ENCODE measurements around the gene TFEB. TPM values are rescaled to one million over a fixed set of nuclear protein-coding genes. Genes with fewer than 3 reads are reported as not detected.

Gene TFEB
- total RNA-seq, 4 donors from 2014 or later: 19.0 to 23.3 (median 21.6) TPM

DNA sequence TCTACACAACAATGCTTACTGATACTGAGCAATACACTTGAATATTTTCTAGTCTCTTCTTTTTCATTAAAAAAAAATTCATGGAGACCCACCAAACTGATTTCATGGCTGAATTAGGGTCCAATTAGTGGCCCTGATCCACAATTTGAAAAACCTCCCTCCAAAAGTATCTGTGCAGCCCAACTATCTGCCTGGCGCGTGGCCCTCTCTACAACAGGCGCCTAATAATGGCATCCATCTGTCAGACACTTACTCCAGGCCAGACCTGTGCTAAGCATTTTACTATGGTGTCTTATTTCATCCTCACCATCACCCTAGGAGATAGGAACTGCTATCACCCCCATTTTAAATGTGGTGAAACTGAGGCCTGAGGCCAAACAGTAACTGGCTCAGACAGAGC lies 14.0 kb downstream of the TFEB start:
- no peaks in the 10 kb centered on the region for H3K36me3 ChIP-seq
- TF ChIP-seq, protein P1, sequence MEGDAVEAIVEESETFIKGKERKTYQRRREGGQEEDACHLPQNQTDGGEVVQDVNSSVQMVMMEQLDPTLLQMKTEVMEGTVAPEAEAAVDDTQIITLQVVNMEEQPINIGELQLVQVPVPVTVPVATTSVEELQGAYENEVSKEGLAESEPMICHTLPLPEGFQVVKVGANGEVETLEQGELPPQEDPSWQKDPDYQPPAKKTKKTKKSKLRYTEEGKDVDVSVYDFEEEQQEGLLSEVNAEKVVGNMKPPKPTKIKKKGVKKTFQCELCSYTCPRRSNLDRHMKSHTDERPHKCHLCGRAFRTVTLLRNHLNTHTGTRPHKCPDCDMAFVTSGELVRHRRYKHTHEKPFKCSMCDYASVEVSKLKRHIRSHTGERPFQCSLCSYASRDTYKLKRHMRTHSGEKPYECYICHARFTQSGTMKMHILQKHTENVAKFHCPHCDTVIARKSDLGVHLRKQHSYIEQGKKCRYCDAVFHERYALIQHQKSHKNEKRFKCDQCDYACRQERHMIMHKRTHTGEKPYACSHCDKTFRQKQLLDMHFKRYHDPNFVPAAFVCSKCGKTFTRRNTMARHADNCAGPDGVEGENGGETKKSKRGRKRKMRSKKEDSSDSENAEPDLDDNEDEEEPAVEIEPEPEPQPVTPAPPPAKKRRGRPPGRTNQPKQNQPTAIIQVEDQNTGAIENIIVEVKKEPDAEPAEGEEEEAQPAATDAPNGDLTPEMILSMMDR (IDR thresholded peaks at IDR 0.05): no peak
- TF ChIP-seq POLR2A (IDR thresholded peaks at IDR 0.05) (no peak), EP300 (IDR thresholded peaks at IDR 0.05) (no peak), POLR2AphosphoS5 (IDR thresholded peaks at IDR 0.05) (no peak)
- WGBS: 89% methylated on average over 3 of the region's 3 CpGs
- H3K9me3 ChIP-seq: no peaks in the 10 kb centered on the region
- H3K4me3 ChIP-seq: no peak overlapping the region
- H3K27ac ChIP-seq: no peak overlapping the region
- H3K4me1 ChIP-seq: peaks cover 56% of the 10 kb centered on the region
- H3K27me3 ChIP-seq: no peaks in the 10 kb centered on the region
- no peak for DNase-seq (ENCODE audit: low spot score in 2 of 2)

DNA sequence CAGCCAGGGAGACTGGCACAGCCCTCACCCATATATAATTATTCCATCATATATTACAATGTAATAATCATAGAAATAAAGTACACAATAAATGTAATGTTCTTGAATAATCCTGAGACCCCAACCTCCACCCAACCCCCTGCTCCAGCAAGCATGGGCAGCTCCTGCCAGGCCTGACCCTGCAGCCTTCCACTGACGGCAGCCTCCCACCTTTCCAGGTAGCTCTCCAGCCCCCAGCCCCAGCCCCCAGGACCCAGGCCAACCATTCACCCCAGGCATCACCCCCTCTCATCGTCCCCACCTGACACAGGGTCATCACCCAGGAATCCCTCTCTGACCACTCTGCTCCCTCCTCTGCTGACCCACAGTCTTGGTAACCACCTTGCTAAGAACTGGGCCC lies 14.6 kb downstream of the TFEB start:
- TF ChIP-seq POLR2A (IDR thresholded peaks at IDR 0.05): no peak
- TF ChIP-seq EP300 (IDR thresholded peaks at IDR 0.05): no peak
- no peak for TF ChIP-seq POLR2AphosphoS5 (IDR thresholded peaks at IDR 0.05)
- TF ChIP-seq, protein P1 (IDR thresholded peaks at IDR 0.05): no peak
- 95% methylated on average over 2 of the region's 2 CpGs for WGBS
- Histone ChIP-seq H3K9me3 (no peaks in the 10 kb centered on the region), H3K4me3 (no peak overlapping the region), H3K36me3 (no peaks in the 10 kb centered on the region), H3K4me1 (peaks cover 61% of the 10 kb centered on the region), H3K27me3 (no peaks in the 10 kb centered on the region), H3K27ac (no peak overlapping the region)
- DNase-seq (ENCODE audit: low spot score in 2 of 2): no peak

DNA sequence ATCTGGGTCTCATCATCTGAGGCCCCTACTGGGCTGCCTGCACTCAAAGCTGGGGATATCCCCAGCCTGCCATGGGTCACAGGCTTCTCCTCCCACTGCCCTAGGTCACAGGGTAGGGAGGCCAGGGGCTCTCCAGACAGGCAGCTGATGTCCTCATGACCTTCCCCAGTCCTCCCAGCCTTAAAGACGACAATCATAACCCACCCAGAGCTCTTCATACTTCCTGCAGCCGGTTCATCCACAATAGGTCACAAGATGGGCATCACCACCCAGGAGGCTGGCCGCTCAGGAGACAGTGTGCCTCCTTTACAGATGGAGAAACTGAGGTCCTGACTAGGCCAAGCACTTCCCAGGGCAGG lies 15.2 kb downstream of the TFEB start:
- Histone ChIP-seq H3K27ac (no peak overlapping the region), H3K9me3 (no peaks in the 10 kb centered on the region), H3K36me3 (no peaks in the 10 kb centered on the region), H3K4me1 (peaks cover 62% of the 10 kb centered on the region), H3K27me3 (no peaks in the 10 kb centered on the region), H3K4me3 (no peak overlapping the region)
- WGBS: 85% methylated on average over 3 of the region's 3 CpGs
- no peak for DNase-seq (ENCODE audit: low spot score in 2 of 2)
- TF ChIP-seq POLR2A (IDR thresholded peaks at IDR 0.05): no peak
- no peak for TF ChIP-seq EP300 (IDR thresholded peaks at IDR 0.05)
- no peak for TF ChIP-seq POLR2AphosphoS5 (IDR thresholded peaks at IDR 0.05)
- TF ChIP-seq, protein P1 (IDR thresholded peaks at IDR 0.05): no peak

DNA sequence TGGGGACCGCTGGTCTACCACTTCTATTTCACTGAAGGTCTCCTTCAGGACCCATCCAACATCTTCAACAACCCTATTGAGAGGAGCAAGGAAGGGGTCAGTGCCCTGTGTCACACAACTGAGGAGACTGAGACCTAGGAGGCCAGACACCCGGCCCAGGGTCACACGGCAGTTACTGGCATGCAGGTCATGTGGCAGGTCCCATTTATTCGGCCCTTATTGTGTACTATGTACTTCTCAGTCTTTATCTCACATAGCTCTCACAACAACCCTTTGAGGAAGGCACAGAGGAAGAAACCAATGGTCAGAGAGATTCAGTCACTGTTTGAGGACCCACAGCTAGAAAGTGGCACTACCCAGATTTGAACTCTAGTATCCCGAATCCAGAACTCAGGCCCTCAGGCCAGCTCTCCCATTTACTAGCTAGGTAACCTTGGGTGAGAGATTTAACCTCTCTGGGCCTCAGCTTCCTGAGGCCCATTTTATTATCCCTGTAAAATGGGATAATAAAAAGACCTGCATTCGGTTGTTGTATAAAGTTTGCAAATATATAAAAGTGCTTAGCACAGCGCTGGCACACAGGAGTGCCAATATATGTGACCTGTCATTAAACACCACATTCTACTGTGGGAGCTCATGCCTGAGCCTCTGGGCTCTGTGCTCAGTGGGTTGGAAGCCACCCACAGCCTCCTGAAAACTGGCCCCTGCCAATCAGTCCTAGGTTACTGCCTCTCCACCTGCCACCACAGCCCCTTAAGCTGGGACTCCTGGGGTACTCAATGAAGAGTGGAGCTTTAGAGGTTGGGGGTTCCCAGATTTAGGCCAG lies 15.8 kb downstream of the TFEB start:
- Histone ChIP-seq H3K4me3 (no peak overlapping the region), H3K9me3 (no peaks in the 10 kb centered on the region), H3K27me3 (no peaks in the 10 kb centered on the region), H3K36me3 (no peaks in the 10 kb centered on the region), H3K4me1 (peaks cover 63% of the 10 kb centered on the region), H3K27ac (no peak overlapping the region)
- TF ChIP-seq, protein P1 (IDR thresholded peaks at IDR 0.05): no peak
- TF ChIP-seq EP300 (IDR thresholded peaks at IDR 0.05) (no peak), POLR2AphosphoS5 (IDR thresholded peaks at IDR 0.05) (no peak), POLR2A (IDR thresholded peaks at IDR 0.05) (no peak)
- WGBS: 83% methylated on average over 7 of the region's 7 CpGs
- no peak for DNase-seq (ENCODE audit: low spot score in 2 of 2)

- 51% methylated on average over 5 of the region's 5 CpGs for WGBS
- Histone ChIP-seq H3K27ac (no peak overlapping the region), H3K9me3 (no peaks in the 10 kb centered on the region), H3K36me3 (no peaks in the 10 kb centered on the region), H3K27me3 (no peaks in the 10 kb centered on the region), H3K4me3 (no peak overlapping the region), H3K4me1 (peaks cover 63% of the 10 kb centered on the region)
- no peak for TF ChIP-seq EP300 (IDR thresholded peaks at IDR 0.05)
- no peak for TF ChIP-seq POLR2AphosphoS5 (IDR thresholded peaks at IDR 0.05)
- TF ChIP-seq POLR2A (IDR thresholded peaks at IDR 0.05): no peak
- TF ChIP-seq, protein P1 (IDR thresholded peaks at IDR 0.05): no peak
- no peak for DNase-seq (ENCODE audit: low spot score in 2 of 2)
These were observed 16.6 kb downstream of the TFEB start for GRCh38 chr6:41718828-41719227.
